NCI-H1105 treated with DMSO at 0.1 percent for 48 hours (cell line): ENCODE results near the gene PLCH2.
"Not testable (repeated sequence)": the region's sequence is repeated elsewhere in the genome, so short reads cannot be mapped to it uniquely, and the experiment has no call there.

Experiments used
- DNase-seq: peaks from one replicate; lab custom pipeline; 2025; lab: John Stamatoyannopoulos, UW

PLCH2 gene

DNA sequence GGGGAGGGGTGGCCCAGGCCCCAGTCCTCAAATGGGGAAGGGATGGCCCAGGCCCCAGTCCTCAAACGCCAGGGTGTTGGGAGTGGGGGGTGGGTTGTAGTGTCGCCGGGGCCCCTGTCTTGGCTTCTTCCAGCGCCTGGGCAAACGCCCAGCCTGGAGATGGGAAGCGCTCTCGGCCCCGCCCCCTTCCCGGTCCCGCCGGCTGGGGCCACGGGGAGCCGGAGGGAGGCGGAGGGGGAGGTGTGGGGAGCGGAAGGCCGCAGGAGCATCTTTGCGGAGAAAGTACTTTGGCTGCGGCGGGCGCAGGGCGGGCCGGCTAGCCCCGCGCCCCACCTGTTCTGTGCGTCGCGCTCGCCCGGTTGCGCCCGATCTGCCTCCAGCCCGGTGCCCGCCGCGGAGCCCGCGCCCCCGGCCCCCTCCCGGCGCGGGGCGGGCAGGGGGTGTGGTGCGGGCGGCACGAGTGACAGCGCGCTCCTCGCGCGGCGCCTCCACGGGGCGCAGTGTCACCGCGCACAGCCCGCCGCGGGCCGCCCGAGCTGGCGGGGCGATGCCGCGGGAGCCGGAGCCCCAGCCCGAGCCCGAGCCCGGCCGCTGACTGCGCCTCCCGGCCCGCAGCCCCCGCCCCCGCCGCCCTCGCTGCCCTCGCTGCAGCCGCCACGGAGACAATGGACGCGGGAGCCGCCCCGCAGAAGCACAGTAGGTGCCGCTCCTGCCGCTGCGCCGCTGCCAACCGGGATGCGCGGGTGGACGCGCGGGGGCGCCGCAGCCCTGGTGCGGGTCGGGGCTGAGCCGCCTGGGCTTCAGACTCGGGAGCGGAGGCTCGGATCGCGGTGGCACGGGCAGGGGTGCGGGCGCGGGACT is 32.6 kb upstream of the PLCH2 start:
- DNase-seq, result no peak

DNA sequence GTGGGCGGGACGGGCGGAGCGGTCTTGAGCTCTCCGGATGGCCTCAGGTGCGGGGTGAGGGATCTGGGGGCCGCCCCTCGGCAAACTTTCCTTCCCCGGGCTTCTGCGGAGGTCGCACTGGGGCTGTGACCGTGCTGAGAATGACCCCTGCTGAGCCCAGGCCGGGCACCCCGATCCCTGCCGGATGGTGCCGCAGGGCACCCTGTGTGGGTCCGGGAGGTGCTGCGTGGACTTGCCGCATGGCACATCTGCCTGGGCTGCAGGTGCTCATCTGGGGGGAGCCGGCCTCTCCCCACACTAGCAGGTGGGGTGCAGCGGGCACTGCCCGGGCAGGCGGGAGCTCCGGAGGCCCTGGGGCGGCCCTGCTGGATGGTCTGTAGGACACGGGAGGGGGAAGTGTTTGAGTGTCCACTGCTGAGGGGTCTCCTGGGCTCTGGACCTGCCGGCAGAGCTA is 31.9 kb upstream of the PLCH2 start:
- DNase-seq, result no peak

DNA sequence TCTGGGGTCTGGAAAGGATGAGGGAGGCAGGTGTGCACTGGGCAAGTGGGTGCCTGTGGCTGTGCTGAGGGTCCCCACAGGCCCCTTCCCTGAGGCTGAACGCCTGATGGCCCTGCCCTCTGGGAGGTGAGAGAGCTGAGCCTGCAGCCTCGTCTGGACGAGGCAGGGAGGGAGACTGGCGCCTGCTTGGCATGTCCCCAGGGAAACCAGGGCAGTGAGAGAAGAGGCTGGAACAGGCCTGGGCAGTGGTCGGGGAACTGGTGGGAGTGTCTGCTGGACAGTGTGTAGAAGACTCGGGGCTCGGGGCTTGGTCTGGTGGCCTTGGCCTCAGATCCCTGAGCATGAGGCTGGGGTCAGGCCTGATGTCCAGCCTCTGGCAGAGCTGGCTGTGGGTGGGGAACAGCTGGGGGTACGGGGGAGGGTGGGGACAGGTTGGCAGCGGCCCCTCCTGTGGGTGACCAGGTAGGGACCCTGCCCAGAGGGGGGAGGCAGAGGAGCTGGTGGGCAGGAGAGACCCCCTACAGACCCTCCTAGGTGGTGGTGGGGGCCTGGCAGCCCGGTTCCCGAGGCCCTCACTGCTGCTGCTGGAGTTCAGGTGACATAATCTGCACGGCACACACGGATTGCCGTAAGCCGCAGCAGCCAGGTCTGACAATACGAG is 30.8 kb upstream of the PLCH2 start:
- DNase-seq, result no peak

DNA sequence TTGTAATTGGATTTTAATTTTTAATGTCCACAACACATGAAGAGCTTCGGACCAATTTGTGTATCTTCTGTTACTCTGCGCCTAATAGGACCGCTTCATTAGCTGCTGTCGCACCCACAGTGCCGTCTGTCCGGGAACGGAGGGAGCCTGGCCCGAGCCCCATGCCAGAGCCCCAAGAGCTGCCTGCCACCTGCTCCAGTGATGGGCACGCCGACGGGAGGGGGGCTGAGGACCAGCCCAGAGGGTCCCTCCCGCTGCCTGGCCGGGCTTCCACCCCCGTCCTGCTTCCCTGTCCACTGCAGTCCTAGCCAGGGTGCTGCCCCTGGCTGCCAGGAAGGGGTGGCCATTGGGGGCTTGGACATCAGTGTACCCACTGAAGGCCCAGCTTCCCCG is 30.3 kb upstream of the PLCH2 start:
- DNase-seq, result no peak

DNA sequence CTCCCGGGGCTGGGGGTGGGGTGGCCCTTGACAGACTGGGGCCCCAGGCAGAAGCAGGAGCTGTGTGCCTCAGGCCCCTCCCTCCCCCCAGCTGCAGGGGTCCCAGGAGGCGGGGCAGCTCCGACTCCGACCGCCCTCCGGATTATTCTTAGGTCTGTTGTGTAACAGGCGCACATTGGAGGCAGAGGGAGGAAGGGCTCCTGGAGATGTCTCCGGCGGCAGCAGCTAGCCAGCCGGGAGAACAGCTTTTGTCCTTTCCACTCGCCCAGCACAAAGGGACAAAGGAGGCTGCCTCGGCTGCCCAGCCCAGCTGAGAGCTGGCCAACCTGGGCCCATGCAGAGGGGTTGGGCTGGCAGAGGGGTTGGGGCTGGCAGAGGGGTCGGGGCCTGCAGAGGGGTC is 29.7 kb upstream of the PLCH2 start:
- no peak for DNase-seq

DNA sequence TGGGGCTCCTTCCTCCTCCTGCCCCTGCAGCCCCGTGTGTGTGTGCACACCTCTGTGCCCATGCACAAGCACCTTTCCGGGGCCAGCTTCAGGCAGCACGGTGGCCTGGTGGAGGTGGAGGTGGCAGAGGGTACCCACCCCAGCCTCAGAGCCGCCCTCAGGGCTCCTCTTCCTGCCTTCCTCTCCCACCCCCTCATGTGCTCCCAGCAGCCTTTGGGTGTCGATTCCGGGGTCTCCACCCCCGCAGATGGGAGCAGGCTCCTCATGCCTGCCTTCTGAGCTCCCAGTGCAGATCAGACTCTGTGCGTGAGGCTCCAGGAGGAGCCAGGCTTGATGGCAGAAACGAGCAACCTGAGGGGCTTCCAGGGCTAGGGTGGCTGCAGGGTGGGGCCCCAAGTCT is 29.2 kb upstream of the PLCH2 start:
- DNase-seq, result no peak

DNA sequence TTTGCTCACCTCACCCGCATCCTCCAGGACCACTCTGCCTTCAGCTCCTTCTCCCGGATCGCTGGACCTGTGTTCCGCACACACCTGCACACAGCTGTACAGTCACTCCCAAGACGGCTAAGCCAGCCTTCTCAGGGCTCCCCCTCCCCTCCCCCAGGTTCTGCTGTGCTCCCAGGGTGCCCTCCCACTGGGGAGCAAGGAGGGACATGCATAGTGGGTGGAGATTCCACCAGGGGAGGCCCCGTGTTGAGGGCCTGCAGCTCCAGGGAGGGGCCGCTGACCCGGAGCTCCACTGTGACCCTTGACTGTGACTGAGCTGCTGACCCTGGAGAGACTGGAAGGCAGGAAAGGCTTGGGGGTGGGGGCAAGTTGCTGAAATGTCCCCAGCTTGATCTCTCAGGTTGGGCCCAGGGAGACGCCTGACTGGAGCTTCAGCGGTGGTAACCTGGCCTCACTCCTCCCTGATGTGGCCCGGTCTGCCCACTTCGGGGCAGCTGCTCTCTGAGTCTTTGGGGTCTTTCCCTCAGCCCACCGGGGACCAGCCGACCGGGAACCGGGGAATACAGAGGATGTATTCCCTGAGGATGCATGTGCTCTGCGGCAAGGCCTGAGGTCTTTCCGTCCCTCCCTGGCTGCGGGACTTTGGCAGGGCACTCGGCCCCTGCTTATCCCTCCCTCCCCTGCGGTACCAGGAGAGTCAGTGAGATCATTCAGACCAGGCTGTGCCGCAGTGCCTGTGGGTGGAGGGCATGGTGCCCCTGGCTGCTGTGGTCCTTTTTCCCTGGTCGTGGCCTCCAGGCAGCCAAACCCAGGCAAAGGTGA is 28.6 kb upstream of the PLCH2 start:
- DNase-seq, result no peak

DNA sequence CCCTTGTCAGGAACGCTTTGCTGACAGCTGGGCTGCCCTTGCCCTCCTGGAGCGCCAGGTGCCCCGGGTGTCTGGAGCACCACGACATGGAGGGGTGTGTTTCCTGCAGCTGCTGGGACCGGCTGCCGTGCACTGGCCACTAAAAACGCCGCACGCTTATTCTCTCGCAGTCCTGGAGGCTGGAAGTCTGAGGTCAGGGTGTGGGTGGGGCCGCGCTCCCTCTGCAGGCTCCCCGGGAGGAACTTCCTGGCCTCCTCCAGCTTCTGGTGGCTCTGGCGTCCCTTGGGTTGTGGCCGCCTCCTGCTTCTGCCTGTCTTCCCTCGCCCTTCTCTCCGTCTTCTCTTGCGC is 28.0 kb upstream of the PLCH2 start:
- no peak for DNase-seq

DNA sequence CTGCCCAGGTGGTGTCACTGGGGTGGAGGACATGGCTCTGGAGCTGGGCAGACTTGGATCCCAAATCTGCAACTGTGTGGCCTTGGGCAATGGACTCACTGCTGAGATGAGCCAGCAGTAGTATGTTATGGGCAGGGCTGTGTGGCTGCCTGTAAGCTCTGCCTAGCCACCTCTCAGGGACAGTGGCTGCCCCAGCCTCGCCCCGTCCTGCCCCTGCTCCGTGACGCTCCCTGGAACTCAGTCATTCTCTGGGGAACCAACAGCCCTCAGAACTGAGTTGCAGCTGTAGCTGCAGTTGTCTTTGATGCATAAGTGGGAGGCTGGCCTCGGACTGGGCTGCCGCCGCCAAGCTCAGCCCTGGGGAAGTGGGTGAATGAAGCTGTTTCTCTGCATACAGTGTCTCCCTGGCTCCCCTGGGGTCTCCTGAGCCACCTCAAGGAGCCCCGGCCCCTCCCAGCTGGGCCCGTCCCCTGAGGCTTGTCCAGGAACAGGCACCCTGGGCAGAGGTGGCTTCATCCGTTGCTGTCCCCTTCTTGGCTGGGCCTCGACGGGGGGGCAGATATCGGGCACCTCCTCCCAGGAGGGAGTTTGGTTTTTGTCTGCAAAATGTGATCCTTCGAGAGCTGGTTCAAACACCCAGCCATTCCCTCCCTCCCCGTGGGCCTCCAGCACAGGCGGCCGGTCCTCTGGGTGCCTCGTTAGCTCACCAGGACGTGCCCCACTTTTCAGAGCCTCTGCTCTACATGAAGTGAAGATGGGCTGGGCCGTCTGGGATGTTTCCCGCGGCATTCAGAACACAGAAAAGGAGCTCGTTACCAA is 26.2 kb upstream of the PLCH2 start:
- DNase-seq, result no peak

DNA sequence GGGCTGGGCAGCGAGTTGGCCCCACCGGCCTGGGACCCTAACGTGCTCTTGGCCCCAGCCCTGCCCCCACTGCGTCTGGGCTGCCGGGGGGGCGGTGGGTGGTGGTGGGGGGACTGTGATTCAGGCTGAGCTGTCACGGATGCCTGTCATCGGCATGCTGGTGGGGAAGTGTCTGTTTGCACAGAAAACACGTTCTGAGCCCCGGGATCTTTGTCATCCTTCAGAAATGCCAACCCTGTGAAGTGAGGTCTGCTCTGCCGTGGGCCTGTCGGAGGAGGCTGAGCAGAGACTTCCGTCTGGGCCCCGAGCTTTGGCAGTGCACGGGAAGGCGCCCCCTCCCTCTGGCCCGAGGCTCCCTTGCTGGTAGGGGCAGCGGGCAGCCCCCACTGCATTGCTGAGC is 24.3 kb upstream of the PLCH2 start:
- DNase-seq, result no peak

DNA sequence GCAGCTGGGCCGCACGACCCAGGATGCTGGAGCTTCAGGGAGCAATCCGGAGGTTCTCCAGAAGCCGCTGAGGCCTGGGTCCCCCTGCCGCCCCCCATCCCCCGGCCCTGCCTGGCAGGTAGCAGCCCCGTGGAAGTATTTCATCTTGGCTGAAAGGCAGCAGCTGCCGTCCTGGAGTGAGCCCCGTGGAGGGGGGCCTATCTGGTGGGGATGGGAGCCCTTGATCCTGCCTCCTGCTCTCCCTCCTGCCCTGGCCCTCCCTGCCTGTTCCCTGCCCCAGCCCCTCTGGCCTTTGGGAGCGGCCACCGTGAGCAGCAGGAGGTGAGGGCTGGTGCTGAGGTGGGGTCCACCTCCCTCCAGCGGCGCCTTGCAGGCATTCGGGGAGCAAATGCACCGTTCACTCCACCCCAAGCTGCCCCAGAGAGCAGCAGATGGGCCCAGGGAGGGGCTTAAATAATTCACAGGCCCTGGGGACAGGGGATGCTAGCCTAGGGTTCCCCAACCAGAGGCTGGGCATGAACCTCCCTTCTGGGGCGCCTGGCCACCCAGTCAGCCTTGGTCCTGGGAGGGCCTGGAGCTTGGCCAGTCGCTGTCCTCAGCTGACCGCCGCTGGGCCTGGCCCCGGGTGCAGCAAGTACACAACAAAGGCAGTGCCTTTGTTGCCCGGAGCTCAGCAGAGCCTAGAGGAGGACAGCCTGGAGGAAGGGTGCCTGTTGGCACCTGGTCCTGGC is 23.7 kb upstream of the PLCH2 start:
- no peak for DNase-seq

DNA sequence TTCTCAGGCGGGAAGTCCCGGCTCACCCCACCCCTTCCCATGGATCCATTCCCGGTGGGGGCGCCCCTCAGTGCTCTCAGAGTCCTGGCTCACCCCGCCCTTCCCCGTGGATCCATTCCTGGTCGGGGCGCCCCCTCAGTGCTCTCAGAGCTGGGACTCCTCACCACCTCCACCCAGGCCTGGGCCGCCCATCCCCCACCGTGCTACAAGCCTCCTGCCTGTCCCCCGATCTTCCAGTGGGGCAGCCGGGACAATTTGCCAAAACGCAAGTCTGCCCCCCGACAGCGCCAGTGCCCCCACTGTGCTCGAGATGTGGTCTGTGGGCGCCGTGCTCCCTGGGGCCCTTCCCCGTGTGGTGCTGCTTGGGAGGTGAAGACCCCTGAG is 23.2 kb upstream of the PLCH2 start:
- DNase-seq, result no peak

DNA sequence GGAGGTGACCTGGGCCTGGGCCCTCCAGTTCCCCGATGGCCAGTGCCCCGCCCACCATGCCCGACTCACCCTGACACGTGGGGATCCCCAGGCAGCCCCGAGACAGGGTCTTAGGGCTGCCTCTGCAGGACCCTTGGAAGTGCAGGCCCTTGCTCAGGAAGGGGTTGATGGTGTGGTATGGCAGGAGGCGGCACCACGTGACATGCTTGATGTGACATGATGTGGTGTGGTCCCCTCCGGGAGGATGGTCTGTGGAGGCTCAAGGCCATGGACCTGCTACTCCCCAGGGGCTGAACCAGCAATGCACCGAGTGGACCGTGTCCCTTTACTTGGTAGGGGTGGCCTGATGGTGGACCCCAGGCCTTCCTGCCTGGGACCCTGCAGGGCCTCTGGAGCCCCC is 21.9 kb upstream of the PLCH2 start:
- DNase-seq, result no peak

DNA sequence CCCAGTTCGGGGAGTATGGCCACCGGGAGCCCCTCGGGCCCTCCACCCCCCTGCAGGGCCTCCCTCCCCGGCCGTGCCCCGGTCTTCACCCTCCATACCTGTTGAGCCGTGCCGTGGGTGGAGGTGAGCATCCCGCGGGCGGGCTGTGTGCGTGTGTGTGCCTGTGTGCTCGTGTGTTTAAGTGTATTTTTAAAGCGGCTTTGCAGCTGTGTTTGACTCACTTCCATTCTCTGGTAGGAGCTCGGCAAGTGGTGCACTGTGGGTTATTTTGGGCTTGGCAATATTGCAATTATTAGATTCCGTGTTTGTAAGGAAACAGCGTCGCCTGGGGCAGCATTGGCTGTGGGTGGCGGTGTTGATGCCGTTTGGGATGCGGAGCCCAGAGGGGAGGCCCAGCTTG is 20.3 kb upstream of the PLCH2 start:
- no peak for DNase-seq

DNA sequence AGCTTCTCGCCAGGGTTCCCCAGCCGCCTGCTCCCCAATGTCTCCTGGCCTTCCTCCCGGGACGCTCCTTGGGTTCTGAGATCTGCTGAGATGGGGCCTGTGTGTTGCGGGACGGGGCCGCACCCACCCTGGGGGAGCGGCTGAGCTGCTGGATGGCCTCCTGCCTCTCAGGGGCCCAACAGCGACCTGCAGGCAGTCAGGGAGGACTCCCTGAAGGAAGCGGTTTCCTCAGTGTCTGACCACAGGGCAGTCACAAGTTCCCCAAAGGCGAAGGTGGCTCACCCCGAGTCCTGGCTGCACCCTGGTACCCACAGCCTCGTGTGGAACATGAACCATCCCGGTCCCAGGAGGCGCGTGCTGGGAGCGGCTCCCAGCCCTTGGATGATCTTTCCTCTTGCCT is 18.6 kb upstream of the PLCH2 start:
- no peak for DNase-seq

DNA sequence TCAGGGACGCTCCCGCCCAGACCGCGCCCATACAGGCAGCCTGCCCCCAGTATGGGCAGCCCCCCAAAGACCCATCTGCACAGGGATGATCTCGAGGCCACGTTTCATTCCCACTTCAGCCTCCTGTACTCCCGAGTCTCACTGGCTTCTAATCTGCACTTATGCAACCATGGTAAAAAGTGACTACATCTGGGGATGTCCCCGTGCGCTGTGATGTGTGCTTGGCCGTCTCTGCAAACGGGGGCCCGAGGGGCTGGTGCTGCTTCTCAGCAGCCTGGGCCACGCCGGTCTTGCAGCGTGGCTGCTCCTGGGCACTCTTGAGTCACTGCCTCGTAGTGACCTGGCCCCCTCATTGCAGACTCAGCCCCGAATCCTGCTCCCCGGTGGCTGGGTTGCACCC is 17.4 kb upstream of the PLCH2 start:
- DNase-seq, result no peak

DNA sequence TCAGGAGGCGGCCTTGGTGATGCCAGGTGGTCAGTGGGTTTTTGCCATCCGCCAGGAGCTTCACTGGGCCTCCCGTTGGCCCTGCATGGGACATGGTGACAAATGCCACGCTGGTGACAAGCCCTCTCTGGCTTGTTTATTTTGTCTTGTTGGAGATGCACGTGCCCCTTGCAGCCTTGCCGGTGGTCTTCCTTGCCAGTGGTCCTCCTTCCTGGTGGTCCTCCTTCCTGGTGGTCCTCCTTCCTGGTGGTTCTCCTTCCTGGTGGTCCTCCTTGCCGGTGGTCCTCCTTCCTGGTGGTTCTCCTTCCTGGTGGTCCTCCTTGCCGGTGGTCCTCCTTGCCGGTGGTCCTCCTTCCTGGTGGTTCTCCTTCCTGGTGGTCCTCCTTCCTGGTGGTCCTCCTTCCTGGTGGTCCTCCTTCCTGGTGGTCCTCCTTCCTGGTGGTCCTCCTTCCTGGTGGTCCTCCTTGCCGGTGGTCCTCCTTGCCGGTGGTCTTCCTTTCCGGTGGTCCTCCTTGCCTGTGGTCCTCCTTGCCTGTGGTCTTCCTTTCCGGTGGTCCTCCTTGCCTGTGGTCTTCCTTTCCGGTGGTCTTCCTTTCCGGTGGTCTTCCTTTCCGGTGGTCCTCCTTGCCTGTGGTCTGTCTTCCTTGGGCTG is 16.9 kb upstream of the PLCH2 start:
- DNase-seq, result not testable (repeated sequence)

DNA sequence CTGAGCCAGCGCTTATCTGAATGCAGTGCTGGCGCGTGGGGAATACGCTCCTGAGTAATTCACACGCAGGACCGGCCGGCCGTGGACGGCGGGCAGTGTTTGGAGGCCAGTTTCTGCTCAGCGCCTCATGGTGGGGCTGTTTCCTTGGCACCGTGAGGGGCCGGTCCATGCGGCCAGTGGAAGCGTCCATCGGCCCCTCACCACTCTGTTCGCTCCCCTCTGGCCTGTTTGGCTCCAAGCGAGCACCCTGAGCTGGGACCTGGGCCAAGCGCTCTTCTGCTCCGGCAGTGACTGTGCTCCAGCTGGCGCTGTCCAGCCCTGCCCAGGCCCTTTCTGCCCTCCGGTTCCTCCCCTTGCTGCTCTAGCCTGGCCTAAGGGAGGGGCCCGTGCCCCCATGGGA is 16.3 kb upstream of the PLCH2 start:
- no peak for DNase-seq

DNA sequence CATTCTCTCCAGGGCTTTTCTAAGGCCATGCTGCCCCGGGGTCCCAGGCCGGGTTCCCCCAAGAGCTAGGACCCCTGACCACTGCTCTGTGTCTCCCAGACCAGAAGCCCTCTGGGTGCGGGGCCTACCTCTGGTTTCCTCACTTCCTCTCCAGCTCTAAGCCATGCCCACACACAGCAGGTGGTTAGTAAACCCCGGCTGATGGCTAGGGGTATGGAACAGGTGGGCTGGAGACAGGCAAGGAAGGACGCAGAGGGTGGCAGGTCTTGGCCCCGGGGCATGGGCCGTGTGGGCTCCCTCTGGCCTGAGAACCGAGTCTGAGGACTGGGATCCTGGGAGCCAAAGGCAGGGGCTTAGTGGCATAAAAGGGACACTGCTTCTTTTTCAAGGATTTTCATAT is 15.9 kb upstream of the PLCH2 start:
- no peak for DNase-seq

DNA sequence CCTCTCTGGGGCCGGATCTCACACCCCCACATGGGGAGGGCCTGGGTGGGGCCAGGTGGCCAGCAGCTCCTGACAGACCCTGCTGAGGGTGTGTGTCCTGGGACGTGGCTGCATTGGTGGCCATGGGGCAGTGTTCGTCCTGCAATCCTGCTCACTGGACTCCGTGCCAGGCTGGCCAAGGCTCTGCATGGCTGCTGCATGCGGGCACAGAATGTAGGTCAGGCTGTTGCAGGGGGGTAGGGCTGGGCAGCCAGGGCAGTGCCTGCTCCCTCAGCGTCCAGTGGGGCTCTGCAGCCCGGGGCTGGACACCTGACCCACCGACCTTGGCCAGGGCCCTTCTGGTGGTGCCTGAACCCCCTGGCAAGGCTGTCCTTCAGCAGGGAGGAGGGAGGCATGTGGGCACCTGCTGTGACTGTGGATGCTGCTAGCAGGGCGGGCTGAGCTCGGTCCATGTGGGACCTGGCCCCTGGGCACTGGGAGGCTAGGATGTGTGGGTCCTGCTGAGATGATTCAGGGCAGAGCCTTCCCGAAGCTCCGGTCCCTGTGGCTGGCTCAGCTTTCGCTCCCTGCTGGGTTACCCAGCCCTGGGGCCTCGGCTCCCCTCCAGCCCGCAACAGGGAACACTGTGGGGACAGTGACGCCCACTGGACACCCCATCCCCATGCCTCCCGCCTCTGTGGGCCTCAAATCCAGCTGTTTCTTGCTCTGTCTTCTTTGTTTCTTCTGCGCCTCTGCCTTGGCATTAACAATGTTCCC is 14.9 kb upstream of the PLCH2 start:
- no peak for DNase-seq
